ENCODE data around the gene NEO1.

The NEO1 gene

GRCh38 chr15:73320619-73321180 is 268.4 kb downstream of the NEO1 start:
- no peak for DNase-seq

- no peak for DNase-seq
Measured at GRCh38 chr15:73321496-73322450, 269.5 kb downstream of the NEO1 start.

- no peak for DNase-seq
Measured at GRCh38 chr15:73322665-73323373, 270.6 kb downstream of the NEO1 start.

DNA sequence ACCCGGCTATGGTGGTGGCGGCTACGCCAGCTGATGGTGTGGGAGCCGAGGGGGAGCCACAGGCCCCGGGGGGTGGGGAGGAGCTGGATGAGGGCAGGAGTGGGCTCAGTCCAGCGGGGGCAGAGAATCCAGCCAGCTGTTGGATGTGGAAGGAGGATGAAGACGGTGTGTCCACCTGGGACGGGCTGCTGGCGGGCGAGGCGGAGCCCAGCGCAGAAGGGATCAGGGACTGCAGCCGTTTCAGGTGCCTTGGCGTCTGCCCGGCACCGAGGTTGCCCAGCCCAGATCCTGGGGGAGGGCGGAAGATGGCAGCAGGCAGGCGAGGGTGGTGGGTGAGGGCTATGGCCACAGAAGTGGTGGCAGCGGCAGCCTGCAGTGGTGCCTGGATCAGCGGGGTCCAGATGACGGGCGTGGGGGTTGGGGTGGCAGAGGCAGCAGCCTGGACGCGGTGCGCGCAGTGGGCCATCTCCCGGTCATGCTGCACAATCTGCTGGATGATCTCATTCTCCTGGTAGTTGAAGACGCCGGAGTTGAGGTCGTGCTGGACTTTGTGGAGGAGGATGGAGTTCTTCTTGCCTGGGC is 271.2 kb downstream of the NEO1 start:
- DNase-seq: no peak

DNA sequence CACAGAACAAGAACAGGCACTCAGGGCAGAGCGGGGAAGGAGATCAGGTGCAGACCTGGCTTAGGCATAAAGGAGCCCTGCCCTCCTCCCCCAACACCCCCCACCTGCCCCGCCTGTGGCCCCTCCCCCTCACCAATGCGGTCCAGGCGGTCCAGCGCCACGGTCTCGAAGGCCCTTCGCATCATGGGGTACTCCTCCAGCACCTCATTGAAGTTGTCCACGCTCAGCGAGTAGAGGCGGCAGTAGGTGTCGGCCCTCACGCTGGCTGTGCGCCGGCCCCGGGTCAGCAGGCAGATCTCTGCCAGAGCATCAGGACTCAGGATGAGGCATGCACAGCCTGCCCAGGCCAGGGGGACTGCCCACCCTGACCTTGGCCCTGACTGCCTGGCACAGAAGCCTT is 271.7 kb downstream of the NEO1 start:
- no peak for DNase-seq

DNA sequence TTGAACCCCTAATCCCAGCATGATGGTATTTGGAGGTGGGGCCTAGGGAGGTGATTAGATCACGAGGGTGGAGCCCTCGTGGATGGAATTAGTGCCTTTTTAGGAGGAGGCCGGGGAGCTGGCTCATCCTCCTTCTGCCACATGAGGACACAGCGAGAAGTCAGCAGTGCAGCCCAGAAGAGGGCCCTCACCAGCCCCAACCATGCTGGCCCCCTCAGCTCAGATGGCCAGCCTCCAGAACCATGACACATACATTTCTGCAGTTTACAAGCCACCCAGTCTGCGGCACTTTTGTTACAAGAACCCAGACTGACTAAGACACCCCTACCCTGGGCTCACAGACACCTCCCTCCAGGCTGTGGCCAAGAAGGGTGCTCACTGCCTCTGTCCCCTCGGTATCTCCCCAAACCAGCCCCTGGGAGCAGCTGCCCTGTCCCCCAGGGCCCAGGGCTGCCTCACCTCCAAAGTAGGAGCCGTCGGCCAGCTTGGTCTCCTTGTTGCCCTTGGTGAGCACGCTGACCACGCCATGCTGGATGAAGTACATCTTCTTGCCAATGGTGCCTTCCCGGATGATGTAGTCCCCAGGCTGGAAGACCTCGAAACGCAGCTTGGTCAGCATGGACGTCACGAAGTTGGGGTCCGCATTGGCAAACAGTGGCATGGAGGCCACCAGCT is 272.4 kb downstream of the NEO1 start:
- DNase-seq: no peak

GRCh38 chr15:73325191-73325861 is 273.1 kb downstream of the NEO1 start:
- no peak for DNase-seq

DNA sequence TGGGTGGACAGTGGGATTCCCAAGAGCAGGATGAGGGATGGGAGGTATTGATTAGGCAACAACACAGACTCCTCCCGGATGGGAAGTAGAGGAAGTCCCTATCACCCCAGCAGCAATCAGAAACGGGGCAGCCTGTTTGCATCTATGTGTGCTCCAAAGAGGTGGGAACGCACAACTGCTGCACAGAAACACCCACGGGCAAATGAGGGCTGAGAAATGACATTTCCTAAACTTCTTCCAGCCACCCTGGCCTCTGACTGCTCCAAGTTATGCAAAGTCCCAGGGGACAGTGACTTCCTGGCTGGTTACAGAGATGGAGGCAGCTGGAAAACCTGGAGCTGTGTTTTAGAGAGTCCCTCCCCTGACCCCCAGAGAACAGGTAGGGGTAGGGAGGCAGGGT is 273.9 kb downstream of the NEO1 start:
- DNase-seq: no peak

DNA sequence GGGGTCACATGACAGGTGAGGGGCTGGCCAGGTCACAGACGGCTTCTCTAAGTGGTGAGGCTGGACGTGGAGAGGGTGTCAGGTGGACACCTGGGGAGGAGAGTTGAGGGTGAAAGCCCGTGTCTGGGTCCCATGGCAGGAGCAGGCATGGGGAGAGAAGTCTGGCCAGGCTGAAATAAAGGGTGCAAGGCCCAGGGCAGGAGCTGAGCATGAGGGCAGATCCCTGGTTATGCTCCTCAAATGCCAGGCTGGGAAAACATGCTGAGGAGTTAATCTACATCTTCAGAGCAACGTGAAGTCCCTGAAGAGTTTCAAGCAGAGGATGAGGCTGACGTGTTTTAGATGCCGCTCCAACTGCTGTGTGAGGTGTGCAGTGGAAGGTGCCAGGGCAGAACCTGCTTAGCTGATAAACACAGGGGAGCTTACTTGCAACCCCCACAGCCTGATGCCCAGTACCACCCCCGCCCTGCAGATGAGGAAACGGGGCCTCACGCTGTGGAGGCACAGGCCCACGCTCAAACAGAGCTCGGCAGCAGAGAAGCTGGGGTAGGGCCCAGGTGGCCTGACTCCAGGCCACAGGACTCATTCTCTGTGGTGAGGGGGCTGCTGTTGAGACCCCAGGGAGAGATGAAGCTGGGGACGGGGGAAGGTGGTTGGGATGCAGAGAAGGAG is 276.0 kb downstream of the NEO1 start:
- no peak for DNase-seq

- DNase-seq: no peak
Measured at GRCh38 chr15:73328981-73329380, 276.7 kb downstream of the NEO1 start.

DNA sequence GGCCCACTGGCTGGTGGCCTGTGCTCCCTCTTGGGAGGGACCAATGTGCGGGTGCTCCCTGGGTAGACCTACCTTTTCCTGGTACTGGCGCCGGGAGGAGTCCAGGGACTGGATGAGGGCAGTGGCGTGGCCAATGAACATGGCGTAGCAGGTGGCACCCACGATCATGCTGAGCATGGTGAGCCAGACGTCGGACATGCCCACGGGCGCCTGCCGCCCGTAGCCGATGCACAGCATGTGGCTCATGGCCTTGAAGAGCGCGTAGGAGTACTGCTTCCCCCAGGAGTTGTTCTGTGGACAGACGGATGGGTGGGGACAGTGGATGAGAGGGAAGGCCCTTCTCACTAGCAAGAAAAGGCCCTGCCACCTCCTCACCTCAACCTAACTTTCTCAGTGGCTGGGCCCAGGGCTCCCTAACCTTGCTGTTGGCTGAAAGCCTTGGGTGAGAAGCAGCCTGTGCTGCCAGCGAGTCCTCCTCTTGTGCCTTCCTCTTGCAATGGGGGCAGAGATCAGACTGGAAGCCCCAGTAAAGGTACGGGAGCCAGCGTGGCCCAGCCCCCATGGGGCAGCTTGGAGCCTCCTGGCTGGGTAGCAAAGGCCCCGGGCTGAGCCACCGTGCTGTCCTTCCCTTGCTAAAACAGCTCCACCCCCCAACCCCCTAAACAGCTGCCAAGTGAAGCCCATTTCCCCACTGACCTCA is 277.4 kb downstream of the NEO1 start:
- DNase-seq: no peak

DNA sequence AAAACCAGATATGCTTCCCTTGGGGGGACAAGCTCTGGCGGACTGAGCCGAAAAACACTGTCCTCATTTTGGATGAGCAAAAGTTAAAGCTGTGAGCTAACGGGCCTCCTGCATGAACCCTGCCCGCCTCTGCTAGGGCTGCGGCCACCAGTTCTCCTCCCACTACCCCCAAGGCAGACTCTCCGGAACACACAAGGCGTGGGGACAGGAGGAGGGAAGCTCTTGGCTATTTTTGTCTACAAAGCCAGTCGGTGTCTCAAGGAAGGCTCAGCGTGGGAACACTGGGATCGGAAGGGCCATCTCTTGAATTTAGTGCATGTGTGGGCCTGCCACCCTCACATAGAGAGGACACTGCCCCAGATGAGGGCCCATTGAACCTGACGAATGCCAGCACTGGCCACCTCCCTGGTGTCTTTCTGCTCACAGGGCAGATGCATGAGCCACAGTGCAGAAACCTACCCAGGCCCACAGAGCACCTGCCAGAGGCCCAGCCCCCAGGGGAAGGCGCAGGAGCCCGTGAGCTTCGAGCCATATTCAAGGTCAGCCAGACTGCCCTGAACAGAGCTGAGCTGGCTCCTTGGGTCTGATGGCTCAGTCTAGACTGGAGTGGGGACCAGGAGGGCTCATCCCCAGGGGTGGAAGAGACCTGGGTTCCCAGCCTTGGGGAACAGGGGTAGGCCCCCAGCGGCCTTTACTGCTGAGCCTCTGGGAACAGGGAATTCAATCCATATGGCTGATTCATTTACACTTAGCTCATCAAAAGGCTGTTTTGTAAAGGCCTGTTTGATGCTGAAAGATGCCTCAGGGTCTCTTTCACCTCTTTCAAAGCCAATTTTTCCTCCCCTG is 278.2 kb downstream of the NEO1 start:
- no peak for DNase-seq

DNA sequence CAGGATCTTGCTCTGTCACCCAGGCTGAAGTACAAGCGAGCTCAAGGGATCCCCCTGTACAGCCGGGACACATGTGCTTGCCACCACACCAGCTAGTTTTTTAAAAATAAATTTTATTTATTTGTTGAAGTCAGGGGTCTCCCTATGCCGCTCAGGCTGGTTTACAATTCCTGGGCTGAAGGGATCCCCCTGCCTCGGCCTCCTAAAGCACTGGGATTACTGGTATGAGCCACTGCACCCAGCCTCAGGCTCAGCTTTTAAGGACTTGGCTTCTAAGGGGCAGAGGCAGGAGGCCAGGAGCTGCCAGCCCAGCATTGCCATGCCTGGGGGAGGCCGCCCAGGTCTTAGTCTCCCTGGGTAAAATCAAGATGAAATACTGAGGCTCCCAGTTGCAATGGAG is 279.2 kb downstream of the NEO1 start:
- DNase-seq: no peak

GRCh38 chr15:73331991-73332925 is 280.0 kb downstream of the NEO1 start:
- no peak for DNase-seq

GRCh38 chr15:73333001-73333400 is 280.7 kb downstream of the NEO1 start:
- DNase-seq: no peak

GRCh38 chr15:73334086-73334485 is 281.8 kb downstream of the NEO1 start:
- no peak for DNase-seq

DNA sequence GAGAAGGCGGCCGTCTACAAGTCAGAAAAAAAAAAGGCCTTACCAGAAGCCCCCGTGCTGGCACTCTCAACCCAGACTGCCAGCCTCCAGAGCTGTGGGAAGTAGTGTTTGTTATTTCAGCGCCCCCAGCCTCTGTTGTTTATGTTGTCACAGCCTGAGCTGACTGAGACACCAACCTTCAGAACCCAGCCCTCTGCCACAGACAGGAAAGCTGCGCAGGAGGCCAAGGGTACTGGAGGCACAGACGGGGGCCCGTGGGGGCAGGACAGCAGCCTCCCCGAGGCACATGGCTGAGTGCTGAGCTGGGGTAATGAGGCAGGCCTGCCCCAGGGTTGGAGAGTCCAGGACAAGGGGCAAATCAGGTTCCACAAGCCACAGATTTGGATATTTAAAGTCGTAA is 282.8 kb downstream of the NEO1 start:
- no peak for DNase-seq

GRCh38 chr15:73335471-73335870 is 283.2 kb downstream of the NEO1 start:
- DNase-seq: no peak

- no peak for DNase-seq
Measured at GRCh38 chr15:73336756-73337155, 284.5 kb downstream of the NEO1 start.

Measured in NCI-H1092 treated with DMSO at 0.1 percent for 48 hours (cell line).